ENCODE data around the gene DIAPH1.
A peak's percentile ranks its signal among the peaks of the same experiment; 100 is the strongest.
"Not testable (repeated sequence)": the region's sequence is repeated elsewhere in the genome, so short reads cannot be mapped to it uniquely, and the experiment has no call there.

Gene DIAPH1

DNA sequence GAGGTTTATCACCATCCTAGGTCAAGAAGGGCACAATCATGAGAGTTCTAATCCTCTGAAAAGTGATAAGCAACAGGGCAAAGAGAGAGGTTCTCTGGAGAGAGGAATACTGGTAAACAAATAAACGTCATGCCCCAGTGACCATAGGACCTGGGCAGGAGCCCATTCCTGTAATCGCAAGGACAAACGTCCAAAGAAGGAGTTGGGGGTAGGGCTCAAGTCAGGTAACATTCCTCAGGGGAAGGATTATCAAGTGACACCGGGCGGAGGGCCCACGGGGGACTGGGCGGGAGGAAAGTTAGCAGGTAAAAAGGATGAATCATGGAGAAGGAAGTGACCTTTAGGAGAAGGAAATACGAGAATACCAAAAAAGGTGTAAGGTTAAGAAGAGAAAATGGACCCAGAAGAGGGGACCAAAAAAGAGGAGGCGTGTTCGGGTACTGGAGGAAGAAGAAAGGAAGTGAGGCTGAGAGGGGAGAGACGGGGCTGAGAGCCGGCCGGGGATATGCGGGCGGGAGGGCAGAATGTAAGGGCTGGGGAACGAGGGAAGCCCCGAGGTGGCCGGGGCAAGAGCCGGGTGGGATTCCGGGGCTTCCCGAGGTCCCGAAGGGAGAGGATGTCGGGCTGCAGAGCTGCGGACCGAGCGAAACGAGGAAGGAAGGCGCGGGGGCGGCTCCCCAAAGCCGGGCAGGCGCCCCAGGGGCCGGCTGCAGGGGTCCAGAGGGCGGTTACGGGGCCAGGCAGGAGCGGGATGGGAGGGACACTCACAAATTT, 583 bp downstream of the DIAPH1 start:
- in situ Hi-C loops (cut with HindIII; ENCODE audit: low pct_ligation_motif_present, low pct_unique_long_range_greater_than_20kb, low sequenced_read_pairs), result no loop called here
- peak; percentile 34 for DNase-seq

DNA sequence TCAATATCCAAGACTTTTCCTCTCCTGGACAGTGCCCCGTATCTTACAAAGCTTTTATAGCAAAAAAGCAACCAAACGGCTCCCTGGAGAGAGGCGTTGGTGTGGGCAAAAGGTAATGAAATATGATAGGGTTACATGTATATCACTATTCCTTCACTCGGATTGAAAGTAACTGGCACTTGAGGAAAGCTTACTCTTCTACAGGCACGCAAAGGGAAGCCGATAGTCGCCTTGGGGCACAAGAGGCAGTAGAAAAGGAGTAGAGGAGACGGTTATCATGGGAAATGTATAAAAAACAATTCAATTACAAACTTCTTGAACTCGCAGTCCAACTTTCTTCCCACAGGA, 1.1 kb downstream of the DIAPH1 start:
- DNase-seq, result peak; percentile 20
- in situ Hi-C loops (cut with HindIII; ENCODE audit: low pct_ligation_motif_present, low pct_unique_long_range_greater_than_20kb, low sequenced_read_pairs), result no loop called here

DNA sequence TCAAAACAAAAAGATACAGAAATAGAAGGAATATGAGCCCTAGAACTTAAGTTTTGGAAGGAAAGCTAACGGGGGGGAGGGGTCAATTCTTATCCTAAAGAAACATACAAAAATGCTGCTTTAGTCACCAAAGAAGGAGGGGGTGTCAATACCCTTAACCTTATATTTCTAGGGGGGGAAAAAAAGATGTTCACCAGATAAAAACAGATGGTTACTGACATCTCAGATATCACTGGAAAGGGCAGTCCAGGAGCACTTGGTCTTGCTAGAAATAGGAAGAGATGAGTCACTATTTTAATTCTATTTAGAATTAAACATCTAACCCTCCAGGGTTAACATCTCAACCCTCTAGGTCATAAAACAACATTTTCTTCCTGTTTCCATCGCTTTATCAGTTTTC, 1.7 kb downstream of the DIAPH1 start:
- in situ Hi-C loops (cut with HindIII; ENCODE audit: low pct_ligation_motif_present, low pct_unique_long_range_greater_than_20kb, low sequenced_read_pairs), result no loop called here
- no peak for DNase-seq

DNA sequence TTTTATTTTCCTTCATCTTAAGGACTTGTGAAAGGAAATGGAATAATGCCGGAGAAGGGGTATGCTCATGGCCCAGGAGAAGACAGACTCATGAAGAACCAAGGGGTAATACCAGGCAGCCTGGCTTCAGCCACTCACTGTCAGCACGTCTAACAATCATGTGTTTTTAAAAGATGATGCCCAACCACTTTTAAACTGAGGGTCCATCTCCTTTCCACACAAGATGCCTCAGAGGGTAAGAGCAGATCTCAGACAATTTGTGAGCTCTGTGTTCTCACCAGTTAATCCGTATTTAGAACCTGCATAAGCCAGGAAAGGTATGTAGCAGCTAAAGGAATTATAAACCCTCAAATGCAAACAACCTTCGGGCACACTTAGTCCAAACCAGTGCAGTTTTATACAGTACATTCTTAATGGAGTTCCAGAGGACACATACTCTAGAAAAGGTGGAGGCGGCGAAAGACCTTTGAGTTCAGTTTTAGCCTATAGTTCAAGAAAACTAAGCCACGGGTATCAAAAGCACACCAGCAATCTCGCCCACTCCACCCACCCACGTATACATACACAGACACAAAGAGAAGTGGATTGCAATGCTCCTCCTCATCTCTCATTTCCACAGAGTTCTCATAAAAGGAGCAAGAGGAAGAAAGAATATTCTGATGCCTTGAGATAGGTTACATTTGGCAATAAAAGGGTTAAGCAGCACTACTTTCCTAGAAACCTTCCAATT, 2.6 kb downstream of the DIAPH1 start:
- in situ Hi-C loops (cut with HindIII; ENCODE audit: low pct_ligation_motif_present, low pct_unique_long_range_greater_than_20kb, low sequenced_read_pairs), result no loop called here
- no peak for DNase-seq

DNA sequence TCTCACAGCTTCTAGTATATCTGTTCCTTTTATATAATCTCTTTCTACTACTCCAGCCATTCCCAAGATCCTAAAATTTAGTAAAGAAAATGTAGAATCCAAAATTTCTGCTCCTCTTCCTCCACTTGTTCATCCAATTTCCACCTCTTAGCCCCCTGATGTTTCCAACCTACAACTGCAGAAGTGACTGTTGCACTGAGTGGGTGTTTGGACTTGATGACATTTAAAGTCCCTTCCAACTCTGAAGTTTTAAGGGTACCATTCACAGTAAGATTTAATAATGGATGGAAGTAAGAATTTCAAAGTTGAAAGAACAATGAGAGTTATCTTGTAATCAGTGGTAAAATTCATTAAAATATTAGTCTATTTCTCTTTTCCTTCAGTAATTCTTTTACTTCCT, 5.5 kb downstream of the DIAPH1 start:
- DNase-seq, result no peak
- in situ Hi-C loops (cut with HindIII; ENCODE audit: low pct_ligation_motif_present, low pct_unique_long_range_greater_than_20kb, low sequenced_read_pairs), result no loop called here

DNA sequence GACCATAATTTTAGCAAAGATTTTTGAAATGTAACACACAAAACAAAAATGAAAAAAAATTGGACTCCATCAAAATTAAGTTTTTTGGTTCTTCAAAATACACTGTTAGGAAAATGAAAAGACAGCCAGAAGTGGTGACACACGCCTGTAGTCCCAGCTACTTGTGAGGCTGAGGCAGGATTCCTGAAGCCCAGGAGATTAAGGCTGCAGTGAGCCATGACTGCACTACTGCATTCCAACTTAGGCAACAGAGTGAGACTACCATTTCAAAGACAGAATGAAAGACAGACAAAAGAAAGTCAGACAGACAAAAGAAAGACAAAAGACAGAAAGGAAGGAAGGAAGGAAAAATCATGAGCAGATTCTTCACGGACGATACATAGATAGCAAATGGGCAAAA, 7.5 kb downstream of the DIAPH1 start:
- no peak for DNase-seq
- in situ Hi-C loops (cut with HindIII; ENCODE audit: low pct_ligation_motif_present, low pct_unique_long_range_greater_than_20kb, low sequenced_read_pairs), result no loop called here

DNA sequence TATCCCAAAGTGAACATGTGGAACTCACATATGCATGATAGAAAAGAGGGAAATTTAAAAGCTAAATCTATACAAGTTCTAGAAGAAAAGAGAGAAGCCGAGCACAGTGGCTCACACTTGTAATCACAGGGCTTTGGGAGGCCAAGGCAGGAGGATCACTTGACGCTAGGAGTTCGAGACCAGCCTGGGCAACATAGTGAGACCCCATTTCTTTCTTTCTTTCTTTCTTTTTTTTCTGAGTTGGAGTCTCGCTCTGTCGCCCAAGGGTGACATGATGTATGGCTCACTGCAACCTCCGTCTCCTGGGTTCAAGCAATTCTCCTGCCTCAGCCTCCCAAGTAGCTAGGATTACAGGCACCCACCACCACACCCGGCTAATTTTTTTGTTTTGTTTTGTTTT, 8.9 kb downstream of the DIAPH1 start:
- in situ Hi-C loops (cut with HindIII; ENCODE audit: low pct_ligation_motif_present, low pct_unique_long_range_greater_than_20kb, low sequenced_read_pairs); DNase-seq: not testable (repeated sequence)

DNA sequence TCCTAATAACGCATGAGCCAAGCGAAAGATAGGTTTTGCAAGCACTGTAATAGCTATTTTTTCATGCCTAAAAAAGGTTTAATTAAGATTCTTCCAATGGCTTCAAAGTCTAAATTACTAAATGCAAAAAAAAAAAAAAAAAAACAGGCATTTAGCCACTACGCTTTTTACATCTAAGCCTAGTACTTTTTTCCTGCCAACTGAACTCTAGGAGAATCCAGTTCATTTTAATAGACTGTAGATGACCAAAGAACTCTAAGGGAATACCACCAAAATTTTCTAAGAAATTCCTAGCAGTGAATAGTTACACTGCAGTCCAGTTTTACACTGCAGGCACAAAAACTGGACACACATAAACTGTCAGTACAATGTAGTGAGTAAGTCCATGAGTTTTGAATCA, 9.8 kb downstream of the DIAPH1 start:
- DNase-seq, result no peak
- in situ Hi-C loops (cut with HindIII; ENCODE audit: low pct_ligation_motif_present, low pct_unique_long_range_greater_than_20kb, low sequenced_read_pairs), result no loop called here

DNA sequence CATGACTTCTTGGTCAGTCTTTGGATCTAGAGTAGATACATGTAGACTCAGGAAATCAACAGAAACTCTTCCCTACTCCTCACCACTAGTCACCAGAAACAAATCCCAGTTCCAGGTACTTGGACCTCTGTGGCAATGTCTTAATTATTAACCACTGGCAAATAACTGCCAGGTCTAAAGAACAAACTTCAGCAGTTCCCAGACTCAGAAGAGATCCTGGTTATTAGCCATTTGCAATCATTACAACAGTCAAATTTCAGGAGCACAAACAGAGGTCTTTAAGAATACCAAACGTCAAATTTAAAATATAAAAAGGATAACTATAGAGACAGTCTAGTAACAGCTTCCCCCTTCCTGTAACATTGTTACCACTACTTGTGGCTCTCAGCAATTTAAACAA, 10.2 kb downstream of the DIAPH1 start:
- DNase-seq, result peak; percentile 35
- in situ Hi-C loops (cut with HindIII; ENCODE audit: low pct_ligation_motif_present, low pct_unique_long_range_greater_than_20kb, low sequenced_read_pairs), result no loop called here

DNA sequence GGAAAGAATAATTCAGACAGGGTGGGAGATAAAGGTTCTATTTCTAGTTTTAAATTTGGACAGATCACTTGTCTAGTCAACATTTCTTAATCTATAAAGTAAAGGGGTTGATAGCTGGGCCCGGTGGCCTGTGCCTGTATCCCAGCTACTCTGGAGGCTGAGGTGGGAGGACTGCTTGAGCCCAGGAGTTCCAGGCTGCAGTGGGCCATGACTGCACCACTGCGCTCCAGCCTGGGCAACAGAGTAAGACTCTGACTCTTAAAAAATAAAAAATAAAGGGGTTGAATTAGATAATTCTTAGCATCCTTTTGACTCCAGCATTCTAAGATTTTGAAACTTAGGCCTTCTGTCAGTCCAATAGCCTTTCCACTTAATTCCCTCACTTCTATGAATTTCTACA, 10.8 kb downstream of the DIAPH1 start:
- in situ Hi-C loops (cut with HindIII; ENCODE audit: low pct_ligation_motif_present, low pct_unique_long_range_greater_than_20kb, low sequenced_read_pairs), result no loop called here
- no peak for DNase-seq

DNA sequence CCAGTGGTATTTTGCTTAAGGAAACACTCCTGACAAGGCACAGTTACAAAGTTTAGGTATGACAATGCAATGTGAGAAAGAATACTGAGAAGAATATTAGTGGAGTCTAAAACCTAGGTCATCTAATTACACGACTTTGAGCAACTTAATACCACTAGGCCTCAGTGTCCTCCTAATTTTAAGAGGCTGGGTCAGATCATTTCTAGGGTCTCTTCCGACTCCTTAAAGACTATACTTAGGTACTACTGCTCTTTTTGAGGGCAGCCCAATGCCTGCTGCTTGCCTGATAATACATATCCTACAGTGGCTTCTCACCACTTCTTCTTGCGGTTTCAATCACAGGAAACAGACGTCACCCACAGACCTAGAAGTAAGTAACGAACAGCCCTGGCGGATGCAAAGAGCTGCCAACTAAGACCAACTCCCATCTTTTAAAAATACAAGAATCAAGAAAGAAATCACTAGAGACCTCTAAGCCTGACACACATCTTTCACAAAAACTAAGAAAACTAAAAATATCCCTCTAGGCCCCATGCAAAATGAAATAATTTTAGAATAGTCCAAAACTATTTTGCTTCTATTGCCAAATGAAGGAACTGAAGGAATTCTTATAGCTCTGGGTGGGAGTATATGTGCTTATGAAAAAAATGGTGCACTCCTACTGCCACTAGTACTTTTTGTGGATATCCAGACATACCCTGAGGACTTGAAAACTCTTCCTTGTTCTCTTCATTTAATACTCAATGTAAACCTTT, 13.1 kb downstream of the DIAPH1 start:
- in situ Hi-C loops (cut with HindIII; ENCODE audit: low pct_ligation_motif_present, low pct_unique_long_range_greater_than_20kb, low sequenced_read_pairs), result no loop called here
- DNase-seq, result no peak

DNA sequence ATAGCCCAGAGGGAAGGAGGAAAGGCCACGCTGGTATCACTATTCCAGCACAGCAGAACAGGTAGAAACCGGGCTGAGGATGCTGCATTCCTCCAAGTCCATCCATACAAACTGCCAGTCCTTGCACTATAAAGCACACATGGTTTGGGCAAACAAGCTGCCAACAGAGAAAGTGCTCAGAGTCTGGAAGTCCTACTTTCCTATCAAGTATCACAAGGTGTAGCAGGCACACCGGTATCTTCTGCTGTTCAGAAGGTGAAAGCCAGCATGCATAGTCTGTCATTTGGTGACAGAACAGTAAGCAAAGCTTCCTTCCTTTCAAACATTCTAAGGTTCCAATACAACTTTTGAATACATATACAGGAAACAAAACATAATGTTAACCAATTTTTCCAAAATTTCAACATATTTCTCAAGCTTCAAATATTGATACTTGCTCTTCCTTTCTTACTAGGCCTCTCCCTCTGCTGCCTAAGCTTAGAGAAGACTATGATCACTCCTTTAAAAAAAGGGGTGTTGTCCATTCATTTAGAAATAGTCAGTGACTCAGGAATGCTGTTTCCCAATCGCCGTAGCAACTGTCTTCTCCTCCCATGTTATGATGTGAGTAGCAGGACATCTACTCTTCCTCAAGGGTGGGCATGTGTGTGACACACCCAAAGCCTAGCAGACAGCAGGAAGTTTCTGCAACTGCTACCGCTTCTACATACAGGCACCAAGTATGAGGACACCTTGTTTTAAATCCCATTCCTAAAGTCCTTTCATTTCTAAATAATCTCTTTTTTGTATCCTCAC, 14.7 kb downstream of the DIAPH1 start:
- in situ Hi-C loops (cut with HindIII; ENCODE audit: low pct_ligation_motif_present, low pct_unique_long_range_greater_than_20kb, low sequenced_read_pairs), result no loop called here
- DNase-seq, result peak; percentile 80

DNA sequence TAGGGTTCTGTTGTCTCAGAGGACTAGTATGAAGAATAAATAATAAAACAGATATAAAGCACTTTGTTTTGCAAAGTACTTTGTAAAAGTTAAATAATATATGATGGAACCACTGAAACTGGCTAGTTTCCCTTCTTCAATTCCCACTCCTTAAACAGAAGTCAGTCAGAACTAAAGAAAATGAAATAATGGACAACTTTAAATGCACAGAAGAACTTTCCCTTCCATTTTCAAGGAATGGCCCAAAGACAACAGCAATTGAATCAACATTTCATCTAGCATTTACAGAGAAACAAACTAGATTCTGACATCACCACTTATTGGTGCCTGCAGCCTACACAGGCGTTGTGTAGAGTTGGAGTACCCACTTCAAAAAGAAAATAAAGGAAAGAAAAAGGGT, 16.2 kb downstream of the DIAPH1 start:
- in situ Hi-C loops (cut with HindIII; ENCODE audit: low pct_ligation_motif_present, low pct_unique_long_range_greater_than_20kb, low sequenced_read_pairs), result no loop called here
- DNase-seq, result no peak

DNA sequence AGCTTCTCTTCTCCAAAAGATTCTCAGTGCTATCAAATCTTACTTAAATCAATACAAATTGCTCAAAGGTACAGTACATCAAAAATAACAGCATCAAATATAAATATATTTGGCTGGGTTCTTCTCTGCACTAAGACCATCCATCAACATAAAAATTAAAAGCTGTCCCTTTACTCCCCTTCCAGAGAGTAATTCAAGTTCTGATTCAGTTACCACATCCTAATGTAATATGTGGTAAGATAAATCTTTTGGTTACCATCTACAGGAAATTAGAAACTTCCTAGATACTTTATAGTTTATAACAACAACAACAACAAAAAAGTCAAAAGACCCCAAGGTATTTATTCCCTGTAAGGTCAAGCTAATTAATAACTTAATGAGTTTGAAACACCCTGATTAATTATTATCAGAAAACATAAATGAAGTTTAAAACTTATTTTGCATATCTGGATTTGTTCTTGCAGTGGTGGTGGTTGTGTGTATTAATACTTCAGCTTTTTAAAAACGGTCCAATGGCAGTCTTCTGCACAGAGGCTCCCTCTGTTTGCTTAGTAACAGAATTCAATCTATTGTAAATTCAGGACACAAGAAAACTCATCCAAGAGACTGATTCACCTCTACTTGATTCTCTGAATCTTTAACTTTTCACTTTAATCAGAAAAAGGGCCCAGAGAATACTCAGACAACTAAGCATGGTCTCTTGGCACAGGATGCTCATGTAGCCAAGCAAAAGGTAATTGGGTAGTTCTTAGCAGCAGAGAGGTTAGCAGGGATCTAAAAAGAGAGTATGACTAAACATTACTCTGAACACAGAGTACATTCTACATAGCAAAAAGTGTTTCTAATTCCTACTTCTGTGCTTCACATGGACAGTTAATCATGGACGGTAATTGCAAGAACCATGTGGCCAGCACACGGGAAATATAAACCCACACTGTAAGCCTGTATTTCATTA, 20.1 kb downstream of the DIAPH1 start:
- peak; percentile 13 for DNase-seq

DNA sequence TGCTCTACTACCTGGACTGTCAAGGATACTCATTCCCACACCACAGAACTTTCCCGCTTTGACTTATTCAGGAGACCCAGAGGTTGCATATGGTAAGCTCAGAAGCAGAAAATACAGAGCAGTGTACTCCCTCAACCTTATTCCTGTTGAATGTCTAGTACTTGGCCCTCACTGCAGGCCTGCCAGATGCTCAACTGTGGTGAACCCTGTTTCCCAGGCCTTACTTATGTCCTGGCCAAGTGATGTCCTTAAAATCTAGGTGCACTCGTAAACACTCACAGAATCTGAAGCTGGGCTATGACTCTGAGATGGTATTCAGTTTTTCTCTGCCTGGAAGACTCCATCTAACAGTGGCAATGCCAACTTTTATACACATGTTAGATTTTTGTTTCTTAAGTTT, 21.0 kb downstream of the DIAPH1 start:
- in situ Hi-C loops (cut with HindIII; ENCODE audit: low pct_ligation_motif_present, low pct_unique_long_range_greater_than_20kb, low sequenced_read_pairs), result no loop called here
- no peak for DNase-seq

More for the DNA sequence above, 20.1 kb downstream of the DIAPH1 start:
- in situ Hi-C loops (cut with HindIII; ENCODE audit: low pct_ligation_motif_present, low pct_unique_long_range_greater_than_20kb, low sequenced_read_pairs), result no loop called here

DNA sequence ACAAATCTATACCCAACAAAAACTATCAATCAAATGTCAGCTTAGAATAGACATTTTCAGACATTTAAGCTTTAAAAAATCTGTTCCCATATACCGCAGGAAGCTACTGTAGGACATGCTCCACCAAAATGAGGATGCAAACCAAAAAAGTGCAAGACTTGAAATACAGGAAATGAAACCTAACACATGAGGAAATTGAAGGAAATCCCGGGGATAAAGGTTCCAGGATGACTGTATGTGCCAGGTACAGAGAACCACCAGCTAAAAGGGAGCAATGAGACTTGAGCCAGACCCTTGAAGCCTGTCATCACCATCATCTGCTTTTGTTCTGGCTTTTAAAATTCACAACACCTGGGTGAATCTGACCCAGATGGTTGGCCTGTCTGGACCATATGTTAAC, 21.4 kb downstream of the DIAPH1 start:
- in situ Hi-C loops (cut with HindIII; ENCODE audit: low pct_ligation_motif_present, low pct_unique_long_range_greater_than_20kb, low sequenced_read_pairs), result no loop called here
- no peak for DNase-seq

DNA sequence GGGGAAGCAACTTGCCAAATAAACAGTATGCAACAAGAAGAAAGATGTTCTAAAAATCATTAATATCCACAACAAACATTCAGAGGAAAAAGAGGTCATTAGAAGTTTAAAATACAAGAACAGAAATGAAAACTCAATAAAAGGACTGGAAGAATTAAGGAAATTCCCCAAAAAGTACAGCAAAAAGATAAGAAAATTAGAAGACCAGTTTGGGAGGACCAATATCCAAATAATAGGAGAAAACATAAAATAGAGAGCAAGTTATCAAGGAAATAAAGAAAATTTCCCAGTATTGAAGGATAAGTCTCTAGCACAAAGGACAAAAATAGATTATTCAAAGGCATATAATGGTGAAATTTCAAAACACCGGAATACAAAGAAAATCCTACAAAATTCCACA, 21.9 kb downstream of the DIAPH1 start:
- no peak for DNase-seq
- in situ Hi-C loops (cut with HindIII; ENCODE audit: low pct_ligation_motif_present, low pct_unique_long_range_greater_than_20kb, low sequenced_read_pairs), result no loop called here

DNA sequence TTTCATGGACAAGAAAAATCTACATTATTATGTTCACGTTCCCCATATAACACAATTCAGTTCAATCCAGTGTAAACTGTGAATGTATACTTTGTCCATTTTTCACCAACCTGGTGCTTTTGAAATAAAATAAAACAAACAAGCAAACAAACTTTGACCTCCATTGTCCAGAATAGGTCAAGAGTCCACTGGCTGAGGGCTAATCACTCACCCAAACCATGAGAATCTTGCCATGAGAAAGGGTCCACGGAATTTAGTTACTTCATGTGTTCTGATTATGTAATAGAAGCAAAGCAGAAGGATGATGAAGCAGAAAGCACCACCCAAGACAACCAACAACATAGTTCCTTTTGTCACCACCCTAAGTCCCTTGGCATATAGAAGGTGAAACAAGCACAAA, 28.7 kb downstream of the DIAPH1 start:
- in situ Hi-C loops (cut with HindIII; ENCODE audit: low pct_ligation_motif_present, low pct_unique_long_range_greater_than_20kb, low sequenced_read_pairs), result no loop called here
- DNase-seq, result no peak
